ENCODE data around the gene MYO15B. TPM values are rescaled to one million over a fixed set of nuclear protein-coding genes. Genes with fewer than 3 reads are reported as not detected.

MYO15B gene
- total and polyA plus RNA-seq, 2 of the 13 experiments (the other 11 are each of a cell fraction or from before 2014, with no cell fraction given): 2.8 to 8.1 TPM

DNA sequence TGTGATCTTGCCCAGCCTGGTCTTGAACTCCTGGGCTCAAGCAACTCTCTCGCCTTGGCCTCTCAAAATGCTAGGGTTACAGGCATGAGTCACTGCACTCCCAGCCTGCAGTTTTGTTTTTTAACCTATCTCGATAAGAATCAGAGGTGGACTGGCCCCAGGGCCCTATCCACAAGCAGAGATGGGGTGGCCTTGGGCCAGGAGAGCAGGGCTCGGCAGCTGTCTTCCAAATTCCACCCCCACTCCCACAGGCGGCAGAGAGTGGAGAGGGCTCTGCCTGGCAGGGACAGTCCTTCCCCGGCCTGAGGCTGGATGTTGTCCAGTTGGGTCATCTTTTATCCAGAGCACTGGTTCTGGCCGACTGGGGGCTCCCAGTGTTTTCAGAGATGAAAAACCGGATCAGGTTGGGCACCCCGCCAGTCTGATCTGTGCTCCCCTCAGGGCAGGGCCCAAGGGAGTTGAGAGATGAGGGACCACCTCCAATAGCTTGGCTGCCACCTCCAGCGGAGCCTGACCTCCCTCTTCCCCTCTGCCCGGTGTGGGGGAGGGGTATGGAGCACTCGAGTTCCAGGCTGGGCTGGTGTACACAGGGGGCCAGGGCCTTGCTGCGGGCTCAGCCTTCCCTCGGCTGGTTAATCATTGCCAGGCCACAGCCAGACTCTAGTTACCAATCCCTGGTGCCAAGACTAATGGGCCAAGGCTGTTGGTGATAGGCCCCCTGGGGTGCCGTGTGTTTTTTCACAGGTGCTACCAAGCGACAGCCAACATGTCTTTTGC is 30.3 kb upstream of the MYO15B start (continued):
- TF ChIP-seq PHB2 (IDR thresholded peaks at IDR 0.05; ENCODE audit: partially characterized antibody) (no peak), EEA1 (CRISPR knock-in tag; IDR thresholded peaks at IDR 0.05; ENCODE audit: borderline replicate concordance) (0 out of 2 replicates have a peak, but pooled peaks have one; percentile 31), DPF2 (CRISPR knock-in tag; IDR thresholded peaks at IDR 0.05; ENCODE audit: borderline replicate concordance, low read depth) (peak; percentile 94), GZF1 (CRISPR knock-in tag; IDR thresholded peaks at IDR 0.05) (no peak), FOXP1 (IDR thresholded peaks at IDR 0.05) (peak; percentile 47; the same call in 1 of the 2 replicates), FOXP1 (CRISPR knock-in tag; IDR thresholded peaks at IDR 0.05) (peak; percentile 86), ZNF441 (CRISPR knock-in tag; IDR thresholded peaks at IDR 0.05; ENCODE audit: borderline replicate concordance) (no peak; the same call in 1 of the 2 replicates), ZBTB21 (CRISPR knock-in tag; IDR thresholded peaks at IDR 0.05) (0 out of 2 replicates have a peak, but pooled peaks have one; percentile 37), ZNF30 (CRISPR knock-in tag; IDR thresholded peaks at IDR 0.05) (no peak), RORA (CRISPR knock-in tag; IDR thresholded peaks at IDR 0.05) (no peak), ZNF589 (CRISPR knock-in tag; conservative IDR thresholded peaks at IDR 0.05) (peak; percentile 69; the same call in 1 of the 2 replicates), IRF9 (CRISPR knock-in tag; IDR thresholded peaks at IDR 0.05; ENCODE audit: borderline replicate concordance) (peak; percentile 55; the same call in 1 of the 2 replicates), CSRNP2 (CRISPR knock-in tag; conservative IDR thresholded peaks at IDR 0.05; ENCODE audit: low read depth) (no peak), ZFYVE20 (CRISPR knock-in tag; IDR thresholded peaks at IDR 0.05; ENCODE audit: borderline replicate concordance, low read depth) (no peak), JUND (CRISPR knock-in tag; IDR thresholded peaks at IDR 0.05) (no peak), GABPB1 (CRISPR knock-in tag; IDR thresholded peaks at IDR 0.05) (peak; percentile 71), ZNF225 (CRISPR knock-in tag; IDR thresholded peaks at IDR 0.05) (no peak; the same call in 1 of the 2 replicates), MAFK (conservative IDR thresholded peaks at IDR 0.05 in 1 of 2, IDR thresholded peaks at IDR 0.05 in 1 of 2; ENCODE audit: low read length in 2 of 2) (no peak), PLRG1 (conservative IDR thresholded peaks at IDR 0.05) (no peak), DRAP1 (CRISPR knock-in tag; IDR thresholded peaks at IDR 0.05) (peak; percentile 73), MEF2D (CRISPR knock-in tag; IDR thresholded peaks at IDR 0.05) (peak; percentile 91; the same call in 1 of the 2 replicates), ARHGAP35 (CRISPR knock-in tag; IDR thresholded peaks at IDR 0.05; ENCODE audit: borderline replicate concordance) (0 out of 2 replicates have a peak, but pooled peaks have one; percentile 37), SP140L (CRISPR knock-in tag; IDR thresholded peaks at IDR 0.05; ENCODE audit: borderline replicate concordance) (no peak), FOXK2 (IDR thresholded peaks at IDR 0.05) (peak; percentile 79), HES4 (CRISPR knock-in tag; IDR thresholded peaks at IDR 0.05; ENCODE audit: borderline replicate concordance) (0 out of 2 replicates have a peak, but pooled peaks have one; percentile 84), GATA4 (IDR thresholded peaks at IDR 0.05; ENCODE audit: borderline replicate concordance, low read depth) (peak; percentile 60; the same call in 1 of the 2 replicates)
- TF ChIP-seq, protein P1, sequence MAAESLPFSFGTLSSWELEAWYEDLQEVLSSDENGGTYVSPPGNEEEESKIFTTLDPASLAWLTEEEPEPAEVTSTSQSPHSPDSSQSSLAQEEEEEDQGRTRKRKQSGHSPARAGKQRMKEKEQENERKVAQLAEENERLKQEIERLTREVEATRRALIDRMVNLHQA (CRISPR knock-in tag; IDR thresholded peaks at IDR 0.05): no peak

All from HepG2 (cell line).